HepG2 (cell line): ENCODE measurements around the gene IFI35. TPM values are rescaled to one million over a fixed set of nuclear protein-coding genes. Genes with fewer than 3 reads are reported as not detected.

Experiments used
- CAMTA2 ChIP-seq: sonication (generic); formaldehyde crosslinking; IDR thresholded peaks from 2 replicates; pipeline ENCODE4 v1.4.0; 2020; ENCODE audit warnings: mild to moderate bottlenecking, missing genetic modification reagents, borderline replicate concordance
- FOSL2 ChIP-seq: sonication (generic); formaldehyde crosslinking; IDR thresholded peaks from 2 replicates; pipeline ENCODE4 v1.4.0; 2020; ENCODE audit warnings: missing genetic modification reagents
- FOXP1 ChIP-seq, 2 experiments: fragments of 450-650 bp in 1 of 2; IDR thresholded peaks; 2 replicates each; pipeline ENCODE4 v1.6.1; 2017 to 2018; ENCODE audit warnings: antibody characterized with exemption in 1 of 2
- GABPB1 ChIP-seq: IDR thresholded peaks from 2 replicates; pipeline ENCODE4 v1.6.1; 2016; ENCODE audit warnings: mild to moderate bottlenecking, missing genetic modification reagents, moderate library complexity, missing compliant biosample characterization
- HHEX ChIP-seq: IDR thresholded peaks from 2 replicates; pipeline ENCODE4 v1.6.1; 2016; ENCODE audit warnings: control low read depth
- KLF16 ChIP-seq, 2 experiments: sonication (generic) in 1 of 2; formaldehyde crosslinking in 1 of 2; IDR thresholded peaks; 2 replicates each; pipeline versions ENCODE4 v1.6.1 to v1.8.0; 2016 to 2023; ENCODE audit warnings: missing genetic modification reagents in 2 of 2, missing compliant biosample characterization in 1 of 2
- MED13 ChIP-seq: sonication (generic); formaldehyde crosslinking; IDR thresholded peaks from 2 replicates; pipeline ENCODE4 v1.5.0; 2020; ENCODE audit warnings: missing genetic modification reagents
- MTF2 ChIP-seq: sonication (generic); formaldehyde crosslinking; IDR thresholded peaks from 2 replicates; pipeline ENCODE4 v1.5.0; 2020; ENCODE audit warnings: missing genetic modification reagents, borderline replicate concordance
- NCOA1 ChIP-seq: sonication (generic); formaldehyde crosslinking; IDR thresholded peaks from 2 replicates; pipeline ENCODE4 v1.9.0; 2021; ENCODE audit warnings: missing genetic modification reagents
- NR0B2 ChIP-seq: sonication (generic); formaldehyde crosslinking; IDR thresholded peaks from 2 replicates; pipeline ENCODE4 v1.4.0; 2020; ENCODE audit warnings: mild to moderate bottlenecking, missing genetic modification reagents
- RARG ChIP-seq: sonication (generic); formaldehyde crosslinking; IDR thresholded peaks from 2 replicates; pipeline ENCODE4 v1.4.0; 2020; ENCODE audit warnings: low read depth, mild to moderate bottlenecking, missing genetic modification reagents
- TFAP4 ChIP-seq: sonication (generic); IDR thresholded peaks from 2 replicates; pipeline ENCODE4 v1.6.1; 2016; ENCODE audit warnings: low read depth, borderline replicate concordance
- ZBTB1 ChIP-seq: sonication (generic); formaldehyde crosslinking; IDR thresholded peaks from 2 replicates; pipeline ENCODE4 v1.4.0; 2020; ENCODE audit warnings: missing genetic modification reagents, borderline replicate concordance
- ZBTB39 ChIP-seq: sonication (generic); formaldehyde crosslinking; IDR thresholded peaks from 2 replicates; pipeline ENCODE4 v1.5.0; 2020; ENCODE audit warnings: missing genetic modification reagents
- ZBTB7B ChIP-seq: sonication (generic); formaldehyde crosslinking; IDR thresholded peaks from 2 replicates; pipeline ENCODE4 v1.4.0; 2020; ENCODE audit warnings: missing genetic modification reagents
- ZBTB8A ChIP-seq: sonication (generic); formaldehyde crosslinking; IDR thresholded peaks from 2 replicates; pipeline ENCODE4 v1.4.0; 2020; ENCODE audit warnings: mild to moderate bottlenecking, low read depth, missing genetic modification reagents, borderline replicate concordance
- ZFP37 ChIP-seq: sonication (generic); formaldehyde crosslinking; IDR thresholded peaks from 2 replicates; pipeline ENCODE4 v1.4.0; 2020; ENCODE audit warnings: missing genetic modification reagents, borderline replicate concordance
- ZNF224 ChIP-seq: sonication (generic); formaldehyde crosslinking; IDR thresholded peaks from 2 replicates; pipeline ENCODE4 v1.5.0; 2020; ENCODE audit warnings: mild to moderate bottlenecking, missing genetic modification reagents
- ZNF761 ChIP-seq: sonication (generic); formaldehyde crosslinking; conservative IDR thresholded peaks from 2 replicates; pipeline ENCODE4 v1.4.0; 2020; ENCODE audit warnings: mild to moderate bottlenecking, missing genetic modification reagents
- ZNF850 ChIP-seq: sonication (generic); formaldehyde crosslinking; conservative IDR thresholded peaks from 2 replicates; pipeline ENCODE4 v1.9.0; 2021; ENCODE audit warnings: mild to moderate bottlenecking, missing genetic modification reagents
- polyA plus RNA-seq, 8 experiments: library from polyadenylated mRNA; depleted of rRNA in 3 of 8; stranded (reverse) in 7 of 8; unstranded in 1 of 8; fragments of >200 nt; fragmentation: Illumina TruSeq in 4 of 8; extraction: Trizol in 4 of 8; gene quantifications; 2 replicates each; pipeline versions ENCODE4 v1.2.1 to v1.2.3, GENCODE V29; 2011 to 2016; ENCODE audit warnings: low read depth in 4 of 8, missing spikeins in 1 of 8, mixed read lengths in 1 of 8; ENCODE audit not compliant: insufficient read depth in 1 of 8
- total RNA-seq, 5 experiments: library from RNA; depleted of rRNA; stranded (reverse); fragments of >200 nt; fragmentation: Illumina TruSeq; extraction: Trizol; gene quantifications; 2 replicates each; pipeline ENCODE4 v1.2.3, GENCODE V29; 2016; ENCODE audit warnings: low read depth in 1 of 5
- TF ChIP-seq, protein P1 (sequence below): sonication (generic); formaldehyde crosslinking; IDR thresholded peaks from 2 replicates; pipeline ENCODE4 v1.8.0; 2023; ENCODE audit warnings: mild to moderate bottlenecking, missing genetic modification reagents
- TF ChIP-seq, protein P2 (sequence below): sonication (generic); formaldehyde crosslinking; IDR thresholded peaks from 2 replicates; pipeline ENCODE4 v1.5.1; 2020; ENCODE audit warnings: mild to moderate bottlenecking, missing genetic modification reagents, borderline replicate concordance
- TF ChIP-seq, protein P3 (sequence below): conservative IDR thresholded peaks from 2 replicates; pipeline ENCODE4 v1.6.1; 2018; ENCODE audit warnings: missing genetic modification reagents

Gene IFI35
- total and polyA plus RNA-seq, 2 of the 13 experiments (the other 11 are each of a cell fraction or from before 2014, with no cell fraction given): 28.9 to 38.1 TPM

DNA sequence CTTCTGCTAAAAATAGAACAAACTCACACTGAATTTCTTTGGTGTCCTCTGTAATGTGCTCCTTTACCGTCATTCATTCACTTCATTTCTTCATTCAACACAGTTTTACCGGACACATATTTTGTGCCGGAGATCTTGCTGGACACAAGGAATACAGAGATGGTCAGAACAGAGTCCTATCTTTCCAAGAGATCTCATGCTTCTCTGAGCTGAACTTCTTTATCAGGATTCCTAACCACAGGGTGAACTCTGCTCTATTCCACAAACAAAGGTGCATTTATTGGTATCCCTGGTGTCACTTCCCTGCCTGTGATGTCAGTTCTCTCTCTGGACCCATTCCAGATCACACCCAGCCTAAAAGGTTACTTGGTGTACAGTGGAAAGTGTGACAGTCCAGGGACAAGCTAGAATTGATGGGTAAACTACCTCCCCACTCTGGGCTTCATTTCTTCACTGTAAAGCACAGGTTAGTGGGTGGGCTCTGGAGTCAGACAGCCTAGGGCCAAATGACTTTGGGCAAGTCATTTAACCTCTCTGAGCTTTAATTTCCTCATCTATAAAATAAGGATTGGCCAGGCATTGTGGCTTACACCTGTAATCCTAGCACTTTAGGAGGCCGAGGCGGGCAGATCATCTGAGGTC is 4.2 kb downstream of the IFI35 start (continued):
- peak; percentile 59; the same call in 1 of the 2 replicates for TF ChIP-seq TFAP4
- 0 out of 2 replicates have a peak, but pooled peaks have one; percentile 7 for TF ChIP-seq ZFP37 (CRISPR knock-in tag)
- TF ChIP-seq, protein P1, sequence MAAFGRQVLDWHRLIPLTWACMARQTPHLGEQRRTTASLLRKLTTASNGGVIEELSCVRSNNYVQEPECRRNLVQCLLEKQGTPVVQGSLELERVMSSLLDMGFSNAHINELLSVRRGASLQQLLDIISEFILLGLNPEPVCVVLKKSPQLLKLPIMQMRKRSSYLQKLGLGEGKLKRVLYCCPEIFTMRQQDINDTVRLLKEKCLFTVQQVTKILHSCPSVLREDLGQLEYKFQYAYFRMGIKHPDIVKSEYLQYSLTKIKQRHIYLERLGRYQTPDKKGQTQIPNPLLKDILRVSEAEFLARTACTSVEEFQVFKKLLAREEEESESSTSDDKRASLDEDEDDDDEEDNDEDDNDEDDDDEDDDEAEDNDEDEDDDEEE (CRISPR knock-in tag): no peak
- TF ChIP-seq NCOA1 (CRISPR knock-in tag): no peak
- TF ChIP-seq FOSL2 (CRISPR knock-in tag): peak; percentile 80
- TF ChIP-seq MED13 (CRISPR knock-in tag): 0 out of 2 replicates have a peak, but pooled peaks have one; percentile 7
- TF ChIP-seq RARG (CRISPR knock-in tag): no peak
- no peak for TF ChIP-seq ZBTB8A
- no peak for TF ChIP-seq CAMTA2 (CRISPR knock-in tag)
- TF ChIP-seq ZNF224 (CRISPR knock-in tag): no peak
- no peak for TF ChIP-seq HHEX
- TF ChIP-seq ZNF761: no peak
- TF ChIP-seq GABPB1 (CRISPR knock-in tag): peak; percentile 17; the same call in 1 of the 2 replicates
- TF ChIP-seq FOXP1 (IDR thresholded peaks at IDR 0.05): peak; percentile 54; the same call in 1 of the 2 replicates
- TF ChIP-seq FOXP1 (CRISPR knock-in tag; IDR thresholded peaks at IDR 0.05): peak; percentile 75
- no peak for TF ChIP-seq MTF2 (CRISPR knock-in tag)
- no peak for TF ChIP-seq KLF16 (CRISPR knock-in tag; IDR thresholded peaks at IDR 0.05)
- TF ChIP-seq, protein P2, sequence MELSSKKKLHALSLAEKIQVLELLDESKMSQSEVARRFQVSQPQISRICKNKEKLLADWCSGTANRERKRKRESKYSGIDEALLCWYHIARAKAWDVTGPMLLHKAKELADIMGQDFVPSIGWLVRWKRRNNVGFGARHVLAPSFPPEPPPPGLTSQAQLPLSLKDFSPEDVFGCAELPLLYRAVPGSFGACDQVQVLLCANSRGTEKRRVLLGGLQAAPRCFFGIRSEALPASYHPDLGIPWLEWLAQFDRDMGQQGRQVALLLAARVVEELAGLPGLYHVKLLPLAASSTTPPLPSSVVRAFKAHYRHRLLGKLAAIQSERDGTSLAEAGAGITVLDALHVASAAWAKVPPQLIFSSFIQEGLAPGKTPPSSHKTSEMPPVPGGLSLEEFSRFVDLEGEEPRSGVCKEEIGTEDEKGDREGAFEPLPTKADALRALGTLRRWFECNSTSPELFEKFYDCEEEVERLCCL: no peak
- peak; percentile 43; the same call in 1 of the 2 replicates for TF ChIP-seq ZBTB7B
- no peak for TF ChIP-seq NR0B2 (CRISPR knock-in tag)
- TF ChIP-seq ZBTB1 (CRISPR knock-in tag): no peak
- 0 out of 2 replicates have a peak, but pooled peaks have one; percentile 43 for TF ChIP-seq ZBTB39
- TF ChIP-seq, protein P3, sequence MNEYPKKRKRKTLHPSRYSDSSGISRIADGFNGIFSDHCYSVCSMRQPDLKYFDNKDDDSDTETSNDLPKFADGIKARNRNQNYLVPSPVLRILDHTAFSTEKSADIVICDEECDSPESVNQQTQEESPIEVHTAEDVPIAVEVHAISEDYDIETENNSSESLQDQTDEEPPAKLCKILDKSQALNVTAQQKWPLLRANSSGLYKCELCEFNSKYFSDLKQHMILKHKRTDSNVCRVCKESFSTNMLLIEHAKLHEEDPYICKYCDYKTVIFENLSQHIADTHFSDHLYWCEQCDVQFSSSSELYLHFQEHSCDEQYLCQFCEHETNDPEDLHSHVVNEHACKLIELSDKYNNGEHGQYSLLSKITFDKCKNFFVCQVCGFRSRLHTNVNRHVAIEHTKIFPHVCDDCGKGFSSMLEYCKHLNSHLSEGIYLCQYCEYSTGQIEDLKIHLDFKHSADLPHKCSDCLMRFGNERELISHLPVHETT (CRISPR knock-in tag): no peak
- no peak for TF ChIP-seq ZNF850 (CRISPR knock-in tag)
